CD14-positive monocyte (primary cell): Measurements from ENCODE around the gene FHOD3. TPM values are rescaled to one million over a fixed set of nuclear protein-coding genes. Genes with fewer than 3 reads are reported as not detected.

Experiments
- DNase-seq, 3 donors: peaks; one replicate each; pipeline ENCODE4 v3.0.0-alpha.2; 2011 to 2022
- H2AFZ ChIP-seq: 2 replicates; pipeline ENCODE4 v1.6.0; 2012; ENCODE audit warnings: mild to moderate bottlenecking, low read depth, low read length, inconsistent platforms; ENCODE audit not compliant: insufficient read depth, poor library complexity, severe bottlenecking
- H3K27ac ChIP-seq, 2 donors: 1 replicate in 1 of 2; 2 replicates in 1 of 2; pipeline ENCODE4 v1.5.1; 2012 to 2013; ENCODE audit warnings: low read length in 2 of 2, control low read depth in 1 of 2, inconsistent platforms in 1 of 2, low read depth in 1 of 2, mild to moderate bottlenecking in 1 of 2
- H3K27me3 ChIP-seq, 2 donors: one replicate each; pipeline versions ENCODE4 v1.6.0 to v1.6.1; 2011 to 2013; ENCODE audit warnings: low read length in 2 of 2; ENCODE audit not compliant: control insufficient read depth in 2 of 2, insufficient read depth in 2 of 2
- H3K36me3 ChIP-seq, 2 donors: replicated peaks in 1 of 2; 1 replicate in 1 of 2; 2 replicates in 1 of 2; pipeline versions ENCODE4 v1.5.1 to v1.6.1; 2012 to 2013; ENCODE audit warnings: low read length in 2 of 2, control low read depth in 1 of 2, inconsistent platforms in 1 of 2, mild to moderate bottlenecking in 1 of 2; ENCODE audit not compliant: insufficient read depth in 2 of 2, control insufficient read depth in 1 of 2
- H3K4me1 ChIP-seq, 2 donors: 1 replicate in 1 of 2; 2 replicates in 1 of 2; pipeline versions ENCODE4 v1.5.1 to v1.6.1; 2012 to 2013; ENCODE audit warnings: low read length in 2 of 2, control low read depth in 1 of 2, inconsistent platforms in 1 of 2, mild to moderate bottlenecking in 1 of 2, moderate library complexity in 1 of 2; ENCODE audit not compliant: insufficient read depth in 2 of 2, control insufficient read depth in 1 of 2
- H3K4me2 ChIP-seq: replicated peaks from 2 replicates; pipeline ENCODE3; 2012; ENCODE audit warnings: low read length, moderate library complexity, mild to moderate bottlenecking; ENCODE audit not compliant: poor library complexity, severe bottlenecking; ENCODE audit errors: extremely low read depth
- H3K4me3 ChIP-seq, 3 experiments: fragments of 200-600 bp in 1 of 3; sonication (generic) in 1 of 3; replicated peaks in 1 of 3; 1 replicate in 2 of 3; 2 replicates in 1 of 3; pipeline ENCODE4 v1.5.1; 2011 to 2013; ENCODE audit warnings: low read length in 3 of 3, mild to moderate bottlenecking in 3 of 3, control low read depth in 2 of 3, low read depth in 2 of 3, inconsistent platforms in 1 of 3, moderate library complexity in 1 of 3
- H3K79me2 ChIP-seq: 2 replicates; pipeline ENCODE4 v1.6.0; 2012; ENCODE audit warnings: mild to moderate bottlenecking, control low read depth, inconsistent platforms, low read length, moderate library complexity; ENCODE audit not compliant: insufficient read depth
- H3K9ac ChIP-seq: 2 replicates; pipeline ENCODE4 v1.6.0; 2017; ENCODE audit warnings: low read length, mild to moderate bottlenecking; ENCODE audit not compliant: insufficient read depth, poor library complexity, severe bottlenecking
- H3K9me3 ChIP-seq, 2 donors: replicated peaks in 1 of 2; 1 replicate in 1 of 2; 2 replicates in 1 of 2; pipeline versions ENCODE4 v1.5.1 to v1.6.1; 2012 to 2013; ENCODE audit warnings: low read length in 2 of 2, control low read depth in 1 of 2; ENCODE audit not compliant: control insufficient read depth in 1 of 2, insufficient read depth in 1 of 2
- H4K20me1 ChIP-seq: 2 replicates; pipeline ENCODE4 v1.6.0; 2012; ENCODE audit warnings: mild to moderate bottlenecking, low read length, control low read depth, moderate library complexity; ENCODE audit not compliant: insufficient read depth
- H3K27ac Mint-ChIP-seq, 7 donors: one replicate each; pipeline ENCODE4 v1.8.0; 2020; ENCODE audit warnings: mild to moderate bottlenecking in 7 of 7, mixed read lengths in 7 of 7, moderate library complexity in 6 of 7, inconsistent platforms in 2 of 7
- H3K27me3 Mint-ChIP-seq, 3 donors: one replicate each; pipeline ENCODE4 v1.8.0; 2021 to 2022; ENCODE audit warnings: low read depth in 3 of 3, mild to moderate bottlenecking in 3 of 3, mixed read lengths in 3 of 3, moderate library complexity in 3 of 3, inconsistent platforms in 1 of 3
- H3K36me3 Mint-ChIP-seq, 2 donors: one replicate each; pipeline ENCODE4 v1.8.0; 2020; ENCODE audit warnings: mixed read lengths in 2 of 2, inconsistent platforms in 1 of 2, mild to moderate bottlenecking in 1 of 2
- H3K4me1 Mint-ChIP-seq: one replicate; pipeline ENCODE4 v1.8.0; 2020; ENCODE audit warnings: mild to moderate bottlenecking, mixed read lengths
- H3K4me3 Mint-ChIP-seq, 2 donors: one replicate each; pipeline ENCODE4 v1.8.0; 2020; ENCODE audit warnings: mild to moderate bottlenecking in 2 of 2, mixed read lengths in 2 of 2, moderate library complexity in 1 of 2
- H3K9me3 Mint-ChIP-seq, 7 donors: one replicate each; pipeline ENCODE4 v1.8.0; 2020 to 2022; ENCODE audit warnings: mixed read lengths in 7 of 7, mild to moderate bottlenecking in 6 of 7, moderate library complexity in 6 of 7, inconsistent platforms in 2 of 7
- CTCF ChIP-seq: fragments of 200-600 bp; IDR thresholded peaks from one replicate; pipeline ENCODE4 v1.8.0; 2022; ENCODE audit warnings: antibody characterized with exemption, mild to moderate bottlenecking
- WGBS: methylation state at CpG from one replicate; pipeline ENCODE4 v1.1.5; 2013; ENCODE audit warnings: missing lambda C conversion rate; ENCODE audit not compliant: insufficient coverage; 5-methylcytosine and 5-hydroxymethylcytosine counted together
- intact Hi-C, 2 donors: fragments of 100-400 bp; cut with micrococcal nuclease; formaldehyde crosslinking; loops; one replicate each; pipeline versions ENCODE4 v1.15.0 to v1.15.1; 2023
- polyA plus RNA-seq, 3 donors: library from polyadenylated mRNA; depleted of rRNA in 1 of 3; unstranded in 2 of 3; stranded (reverse) in 1 of 3; fragments of 300-500 nt in 2 of 3; fragments of >200 nt in 1 of 3; fragmentation: Illumina TruSeq in 2 of 3; gene quantifications; 1 replicate in 2 of 3; 2 replicates in 1 of 3; pipeline ENCODE4 v1.2.3, GENCODE V29; 2012 to 2021

Gene FHOD3
- polyA plus RNA-seq, 3 donors = not detected

GRCh38 chr18:36775396-36775795, 477.9 kb downstream of the FHOD3 start:
- no peaks in the 10 kb centered on the region for H3K4me1 Mint-ChIP-seq
- Histone ChIP-seq H3K36me3 (peaks cover 0 to 11% of the 10 kb centered on the region in 2 donors), H4K20me1 (no peaks in the 10 kb centered on the region), H3K4me3 (no peak overlapping the region), H3K79me2 (no peaks in the 10 kb centered on the region), H3K27ac (no peak overlapping the region), H3K4me1 (no peaks in the 10 kb centered on the region), H3K9ac (no peak overlapping the region), H2AFZ (no peak overlapping the region), H3K9me3 (no peaks in the 10 kb centered on the region), H3K27me3 (no peaks in the 10 kb centered on the region), H3K4me2 (no peak overlapping the region)
- peaks cover 0 to 5% (median 0%) of the 10 kb centered on the region in 7 donors for H3K9me3 Mint-ChIP-seq
- H3K4me3 Mint-ChIP-seq = no peak overlapping the region
- DNase-seq = no peak
- H3K27ac Mint-ChIP-seq = no peak overlapping the region
- intact Hi-C loops = no loop called here
- TF ChIP-seq CTCF = no peak
- peaks cover 0 to 6% of the 10 kb centered on the region in 2 donors for H3K36me3 Mint-ChIP-seq
- no CpG with 5 or more reads among the region's 4 CpGs for WGBS
- H3K27me3 Mint-ChIP-seq = no peaks in the 10 kb centered on the region

DNA sequence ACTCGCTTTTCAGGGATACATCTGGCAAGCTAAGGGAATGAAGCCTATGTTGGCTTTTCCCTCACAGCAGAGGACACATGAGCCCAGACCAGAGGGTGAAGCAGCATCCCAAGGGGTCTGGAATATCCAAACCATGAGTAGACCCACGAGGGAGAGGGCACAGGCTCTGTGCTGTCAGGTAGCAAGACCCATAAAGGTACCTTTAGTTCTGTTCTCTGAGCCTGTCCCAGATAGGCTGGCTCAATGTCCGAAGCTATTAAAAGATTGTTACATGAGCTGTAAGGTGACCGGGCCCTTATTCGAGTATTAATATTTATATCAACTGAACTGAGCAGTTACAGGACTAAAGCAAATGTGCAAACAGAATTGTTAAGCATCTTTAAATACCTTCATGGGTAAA, 479.1 kb downstream of the FHOD3 start:
- no peak for DNase-seq
- Mint-ChIP-seq H3K4me3 (no peak overlapping the region), H3K36me3 (peaks cover 2 to 14% of the 10 kb centered on the region in 2 donors), H3K9me3 (peaks cover 0 to 5% (median 0%) of the 10 kb centered on the region in 7 donors), H3K27me3 (no peaks in the 10 kb centered on the region), H3K4me1 (no peaks in the 10 kb centered on the region), H3K27ac (no peak overlapping the region)
- H4K20me1 ChIP-seq = no peaks in the 10 kb centered on the region
- no peaks in the 10 kb centered on the region for H3K79me2 ChIP-seq
- 100% methylated on average over 2 of the region's 5 CpGs for WGBS
- H2AFZ ChIP-seq = no peak overlapping the region
- intact Hi-C loops = no loop called here
- H3K36me3 ChIP-seq = peaks cover 0 to 22% of the 10 kb centered on the region in 2 donors
- H3K27me3 ChIP-seq = no peaks in the 10 kb centered on the region
- H3K4me3 ChIP-seq = no peak overlapping the region
- H3K9ac ChIP-seq = no peak overlapping the region
- H3K4me1 ChIP-seq = no peaks in the 10 kb centered on the region
- no peak overlapping the region for H3K4me2 ChIP-seq
- TF ChIP-seq CTCF = no peak
- no peaks in the 10 kb centered on the region for H3K9me3 ChIP-seq
- no peak overlapping the region for H3K27ac ChIP-seq
